Ishikawa (cell line): Measurements from ENCODE around the gene FCER2.

ENCODE experiments used
- CEBPB ChIP-seq: IDR thresholded peaks from 2 replicates; pipeline ENCODE4 v1.6.1; 2012
- CREB1 ChIP-seq: IDR thresholded peaks from 2 replicates; pipeline ENCODE4 v1.6.1; 2012; ENCODE audit warnings: low read depth
- EGR1 ChIP-seq: IDR thresholded peaks from 2 replicates; pipeline ENCODE4 v1.6.1; 2012
- EP300 ChIP-seq: IDR thresholded peaks from 2 replicates; pipeline ENCODE4 v1.6.1; 2012; ENCODE audit warnings: borderline replicate concordance
- RAD21 ChIP-seq: IDR thresholded peaks from 2 replicates; pipeline ENCODE4 v1.6.1; 2012; ENCODE audit warnings: low read depth
- TAF1 ChIP-seq: IDR thresholded peaks from 2 replicates; pipeline ENCODE4 v1.6.1; 2012; ENCODE audit warnings: low read depth, mild to moderate bottlenecking
- YY1 ChIP-seq: IDR thresholded peaks from 2 replicates; pipeline ENCODE4 v1.6.1; 2012; ENCODE audit warnings: low read depth
- TF ChIP-seq, protein P1 (sequence below): IDR thresholded peaks from 2 replicates; pipeline ENCODE4 v1.6.1; 2012
- TF ChIP-seq, protein P2 (sequence below): IDR thresholded peaks from 2 replicates; pipeline ENCODE4 v1.6.1; 2012; ENCODE audit warnings: low read depth, mild to moderate bottlenecking

DNA sequence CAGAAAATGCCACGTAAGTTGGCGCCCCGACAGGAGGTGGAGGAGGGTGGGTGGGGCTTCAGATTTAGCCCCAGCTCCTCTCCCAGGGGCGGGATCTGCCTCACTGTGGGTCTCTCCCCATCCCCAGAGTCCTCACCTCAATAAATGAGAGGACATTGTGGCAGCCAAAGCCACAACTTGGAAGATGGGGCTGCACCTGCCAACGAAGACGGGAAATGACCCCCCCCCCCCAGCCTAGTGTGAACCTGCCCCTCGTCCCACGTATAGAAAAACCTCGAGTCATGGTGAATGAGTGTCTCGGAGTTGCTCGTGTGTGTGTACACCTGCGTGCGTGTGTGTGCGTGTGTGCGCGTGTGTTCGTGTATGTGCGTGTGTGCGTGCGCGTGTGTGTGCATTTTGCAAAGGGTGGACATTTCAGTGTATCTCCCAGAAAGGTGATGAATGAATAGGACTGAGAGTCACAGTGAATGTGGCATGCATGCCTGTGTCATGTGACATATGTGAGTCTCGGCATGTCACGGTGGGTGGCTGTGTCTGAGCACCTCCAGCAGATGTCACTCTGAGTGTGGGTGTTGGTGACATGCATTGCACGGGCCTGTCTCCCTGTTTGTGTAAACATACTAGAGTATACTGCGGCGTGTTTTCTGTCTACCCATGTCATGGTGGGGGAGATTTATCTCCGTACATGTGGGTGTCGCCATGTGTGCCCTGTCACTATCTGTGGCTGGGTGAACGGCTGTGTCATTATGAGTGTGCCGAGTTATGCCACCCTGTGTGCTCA is 22.8 kb downstream of the FCER2 start:
- TF ChIP-seq, protein P1, sequence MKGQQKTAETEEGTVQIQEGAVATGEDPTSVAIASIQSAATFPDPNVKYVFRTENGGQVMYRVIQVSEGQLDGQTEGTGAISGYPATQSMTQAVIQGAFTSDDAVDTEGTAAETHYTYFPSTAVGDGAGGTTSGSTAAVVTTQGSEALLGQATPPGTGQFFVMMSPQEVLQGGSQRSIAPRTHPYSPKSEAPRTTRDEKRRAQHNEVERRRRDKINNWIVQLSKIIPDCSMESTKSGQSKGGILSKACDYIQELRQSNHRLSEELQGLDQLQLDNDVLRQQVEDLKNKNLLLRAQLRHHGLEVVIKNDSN: 0 out of 2 replicates have a peak, but pooled peaks have one; percentile 29
- TF ChIP-seq EP300: no peak
- no peak for TF ChIP-seq TAF1
- TF ChIP-seq EGR1: no peak
- peak; percentile 38; the same call in 1 of the 2 replicates for TF ChIP-seq RAD21
- no peak for TF ChIP-seq CREB1
- TF ChIP-seq CEBPB: no peak
- TF ChIP-seq, protein P2, sequence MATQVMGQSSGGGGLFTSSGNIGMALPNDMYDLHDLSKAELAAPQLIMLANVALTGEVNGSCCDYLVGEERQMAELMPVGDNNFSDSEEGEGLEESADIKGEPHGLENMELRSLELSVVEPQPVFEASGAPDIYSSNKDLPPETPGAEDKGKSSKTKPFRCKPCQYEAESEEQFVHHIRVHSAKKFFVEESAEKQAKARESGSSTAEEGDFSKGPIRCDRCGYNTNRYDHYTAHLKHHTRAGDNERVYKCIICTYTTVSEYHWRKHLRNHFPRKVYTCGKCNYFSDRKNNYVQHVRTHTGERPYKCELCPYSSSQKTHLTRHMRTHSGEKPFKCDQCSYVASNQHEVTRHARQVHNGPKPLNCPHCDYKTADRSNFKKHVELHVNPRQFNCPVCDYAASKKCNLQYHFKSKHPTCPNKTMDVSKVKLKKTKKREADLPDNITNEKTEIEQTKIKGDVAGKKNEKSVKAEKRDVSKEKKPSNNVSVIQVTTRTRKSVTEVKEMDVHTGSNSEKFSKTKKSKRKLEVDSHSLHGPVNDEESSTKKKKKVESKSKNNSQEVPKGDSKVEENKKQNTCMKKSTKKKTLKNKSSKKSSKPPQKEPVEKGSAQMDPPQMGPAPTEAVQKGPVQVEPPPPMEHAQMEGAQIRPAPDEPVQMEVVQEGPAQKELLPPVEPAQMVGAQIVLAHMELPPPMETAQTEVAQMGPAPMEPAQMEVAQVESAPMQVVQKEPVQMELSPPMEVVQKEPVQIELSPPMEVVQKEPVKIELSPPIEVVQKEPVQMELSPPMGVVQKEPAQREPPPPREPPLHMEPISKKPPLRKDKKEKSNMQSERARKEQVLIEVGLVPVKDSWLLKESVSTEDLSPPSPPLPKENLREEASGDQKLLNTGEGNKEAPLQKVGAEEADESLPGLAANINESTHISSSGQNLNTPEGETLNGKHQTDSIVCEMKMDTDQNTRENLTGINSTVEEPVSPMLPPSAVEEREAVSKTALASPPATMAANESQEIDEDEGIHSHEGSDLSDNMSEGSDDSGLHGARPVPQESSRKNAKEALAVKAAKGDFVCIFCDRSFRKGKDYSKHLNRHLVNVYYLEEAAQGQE: no peak
- TF ChIP-seq YY1: no peak
